Thoracic aorta (tissue), 2 donors: Measurements from ENCODE around the gene SLC16A11. TPM values are rescaled to one million over a fixed set of nuclear protein-coding genes. Genes with fewer than 3 reads are reported as not detected.

Experiments used
- ATAC-seq: fragments of 150-250 bp; one replicate; pipeline ENCODE4 v1.8.0; 2017; ENCODE audit warnings: low read depth; ENCODE audit not compliant: insufficient number of reproducible peaks, low FRiP score
- DNase-seq: peaks from one replicate; pipeline ENCODE4 v3.0.0-alpha.2; 2020; ENCODE audit warnings: low spot score
- H3K27ac ChIP-seq, 2 donors: fragments of 200-600 bp; sonication (generic); 1 replicate in 1 of 2; 2 replicates in 1 of 2; pipeline ENCODE4 v1.5.1; 2016; ENCODE audit warnings: mild to moderate bottlenecking in 2 of 2, moderate library complexity in 2 of 2
- H3K27me3 ChIP-seq: fragments of 200-600 bp; sonication (generic); replicated peaks from 2 replicates; pipeline ENCODE4 v1.6.0; 2016; ENCODE audit warnings: mild to moderate bottlenecking; ENCODE audit not compliant: insufficient read depth
- H3K36me3 ChIP-seq: fragments of 200-600 bp; sonication (generic); one replicate; pipeline ENCODE4 v1.5.1; 2016
- H3K4me1 ChIP-seq, 2 donors: fragments of 200-600 bp; sonication (generic); 1 replicate in 1 of 2; 2 replicates in 1 of 2; pipeline versions ENCODE4 v1.5.1 to v1.6.0; 2016; ENCODE audit warnings: low read depth in 2 of 2, mild to moderate bottlenecking in 1 of 2; ENCODE audit not compliant: control insufficient read depth in 1 of 2
- H3K4me3 ChIP-seq: fragments of 200-600 bp; sonication (generic); 2 replicates; pipeline ENCODE4 v1.5.1; 2016; ENCODE audit warnings: mild to moderate bottlenecking
- H3K9me3 ChIP-seq: fragments of 200-600 bp; sonication (generic); 2 replicates; pipeline ENCODE4 v1.5.1; 2016
- total RNA-seq, 2 donors: library from RNA; depleted of rRNA; stranded (reverse); fragments of >200 nt; gene quantifications; one replicate each; pipeline versions ENCODE4 v1.1.0 to v1.2.3, GENCODE V29; 2016
- TF ChIP-seq, protein P1 (sequence below): fragments of 200-600 bp; sonication (generic); IDR thresholded peaks from one replicate; pipeline ENCODE4 v1.5.1; 2019; ENCODE audit warnings: antibody characterized with exemption

SLC16A11 gene
- total RNA-seq, 2 donors from 2014 or later = 0.27 TPM; not detected in 1

DNA sequence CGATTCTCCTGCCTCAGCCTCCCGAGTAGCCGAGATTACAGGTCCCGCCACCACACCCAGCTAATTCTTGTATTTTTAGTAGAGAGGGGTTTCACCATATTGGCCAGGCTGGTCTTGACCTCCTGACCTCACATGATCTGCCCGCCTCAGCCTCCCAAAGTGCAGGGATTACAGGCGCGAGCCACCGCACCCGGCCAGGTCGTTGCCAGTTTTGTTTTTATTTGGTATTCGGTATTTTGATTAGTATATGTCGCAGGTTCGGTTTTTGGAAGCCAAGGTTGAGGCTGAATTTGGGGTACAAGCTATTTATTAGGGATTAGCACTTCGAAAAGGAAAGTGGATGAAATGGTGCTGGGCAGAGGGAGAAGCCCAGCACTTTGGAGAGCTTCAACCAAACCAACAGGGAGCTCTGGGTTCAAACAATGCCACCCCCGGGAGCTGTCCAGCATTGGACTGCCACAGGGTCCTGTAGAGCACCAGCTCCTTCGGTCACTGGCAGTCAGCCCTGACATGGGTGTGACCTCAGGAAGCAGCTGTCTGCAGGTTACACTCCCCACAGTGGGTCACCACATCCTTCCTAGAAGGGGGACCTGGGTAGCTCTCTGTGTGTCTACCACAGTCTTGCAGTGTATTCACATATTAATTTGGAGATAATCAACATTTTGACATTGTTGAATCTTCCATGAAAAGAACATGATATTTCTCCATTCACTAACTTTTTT is 37.6 kb upstream of the SLC16A11 start:
- TF ChIP-seq, protein P1, sequence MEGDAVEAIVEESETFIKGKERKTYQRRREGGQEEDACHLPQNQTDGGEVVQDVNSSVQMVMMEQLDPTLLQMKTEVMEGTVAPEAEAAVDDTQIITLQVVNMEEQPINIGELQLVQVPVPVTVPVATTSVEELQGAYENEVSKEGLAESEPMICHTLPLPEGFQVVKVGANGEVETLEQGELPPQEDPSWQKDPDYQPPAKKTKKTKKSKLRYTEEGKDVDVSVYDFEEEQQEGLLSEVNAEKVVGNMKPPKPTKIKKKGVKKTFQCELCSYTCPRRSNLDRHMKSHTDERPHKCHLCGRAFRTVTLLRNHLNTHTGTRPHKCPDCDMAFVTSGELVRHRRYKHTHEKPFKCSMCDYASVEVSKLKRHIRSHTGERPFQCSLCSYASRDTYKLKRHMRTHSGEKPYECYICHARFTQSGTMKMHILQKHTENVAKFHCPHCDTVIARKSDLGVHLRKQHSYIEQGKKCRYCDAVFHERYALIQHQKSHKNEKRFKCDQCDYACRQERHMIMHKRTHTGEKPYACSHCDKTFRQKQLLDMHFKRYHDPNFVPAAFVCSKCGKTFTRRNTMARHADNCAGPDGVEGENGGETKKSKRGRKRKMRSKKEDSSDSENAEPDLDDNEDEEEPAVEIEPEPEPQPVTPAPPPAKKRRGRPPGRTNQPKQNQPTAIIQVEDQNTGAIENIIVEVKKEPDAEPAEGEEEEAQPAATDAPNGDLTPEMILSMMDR = no peak
- Histone ChIP-seq H3K4me3 (no peak overlapping the region), H3K4me1 (no peaks in the 10 kb centered on the region), H3K27me3 (no peaks in the 10 kb centered on the region), H3K27ac (no peak overlapping the region), H3K36me3 (no peaks in the 10 kb centered on the region), H3K9me3 (no peaks in the 10 kb centered on the region)
- ATAC-seq = no peak
- DNase-seq = no peak

GRCh38 chr17:7080456-7081041 is 36.7 kb upstream of the SLC16A11 start:
- Histone ChIP-seq H3K4me1 (no peaks in the 10 kb centered on the region), H3K27me3 (no peaks in the 10 kb centered on the region), H3K36me3 (no peaks in the 10 kb centered on the region), H3K4me3 (no peak overlapping the region), H3K27ac (no peak overlapping the region), H3K9me3 (no peaks in the 10 kb centered on the region)
- no peak for ATAC-seq
- no peak for DNase-seq
- TF ChIP-seq, protein P1 = no peak

GRCh38 chr17:7079581-7080455 is 35.9 kb upstream of the SLC16A11 start, which contains the start of gene CLEC10A:
TSS of gene CLEC10A (minus strand) at chr17:7080251. CDS start at chr17:7078812, 1,439 bp downstream.
- Histone ChIP-seq H3K27ac (no peak within 1 kb of the TSS), H3K4me1 (no peaks in the 10 kb centered on the region), H3K27me3 (no peaks in the 10 kb centered on the region), H3K36me3 (no peaks in the 10 kb centered on the region), H3K9me3 (no peaks in the 10 kb centered on the region), H3K4me3 (no peak within 1 kb of the TSS)
- TF ChIP-seq, protein P1 = no peak
- ATAC-seq (no peak), DNase-seq (no peak)

DNA sequence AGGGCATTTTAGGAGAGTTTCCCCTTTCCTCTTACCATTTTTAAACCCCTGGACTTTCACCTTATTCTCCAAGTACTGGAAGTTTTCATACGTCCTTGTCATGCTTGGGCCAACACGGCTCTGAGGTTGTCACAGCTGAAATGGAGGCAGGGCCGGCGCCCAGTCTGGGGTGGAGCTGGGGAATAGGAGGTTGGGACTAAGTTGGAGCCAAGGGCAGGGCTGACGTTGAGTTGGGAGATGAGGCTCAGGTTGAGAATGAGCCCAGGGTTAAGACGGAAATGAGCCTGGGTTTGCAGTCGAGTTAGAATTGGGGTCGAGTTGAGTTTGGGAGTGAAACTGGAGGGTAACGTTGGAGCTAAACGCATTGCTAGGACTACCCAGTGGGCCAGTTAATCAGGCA is 34.8 kb upstream of the SLC16A11 start:
- no peaks in the 10 kb centered on the region for H3K9me3 ChIP-seq
- DNase-seq (no peak), ATAC-seq (no peak)
- no peaks in the 10 kb centered on the region for H3K36me3 ChIP-seq
- TF ChIP-seq, protein P1 = no peak
- no peaks in the 10 kb centered on the region for H3K4me1 ChIP-seq
- no peak overlapping the region for H3K4me3 ChIP-seq
- H3K27ac ChIP-seq = no peak overlapping the region
- H3K27me3 ChIP-seq = no peaks in the 10 kb centered on the region
